Transverse colon (tissue), 4 donors: ENCODE data around the gene B3GNT8. TPM values are rescaled to one million over a fixed set of nuclear protein-coding genes. Genes with fewer than 3 reads are reported as not detected.
A peak's percentile ranks its signal among the peaks of the same experiment; 100 is the strongest.

Source experiments
- DNase-seq: peaks from one replicate; pipeline ENCODE4 v3.0.0-alpha.2; 2019
- H3K27ac ChIP-seq, 4 donors: fragments of 200-600 bp; sonication (generic); 2 replicates each; pipeline ENCODE4 v1.5.1; 2016 to 2018; ENCODE audit warnings: inconsistent platforms in 4 of 4
- H3K27me3 ChIP-seq: fragments of 200-600 bp; sonication (generic); 2 replicates; pipeline ENCODE4 v1.5.1; 2017; ENCODE audit warnings: inconsistent platforms
- H3K36me3 ChIP-seq, 4 donors: fragments of 200-600 bp; sonication (generic); 2 replicates each; pipeline ENCODE4 v1.5.1; 2017 to 2019; ENCODE audit warnings: inconsistent platforms in 4 of 4
- H3K4me1 ChIP-seq, 4 donors: fragments of 200-600 bp; sonication (generic); 2 replicates each; pipeline ENCODE4 v1.5.1; 2017 to 2020; ENCODE audit warnings: inconsistent platforms in 4 of 4
- H3K4me3 ChIP-seq, 4 donors: fragments of 200-600 bp; sonication (generic); 1 replicate in 1 of 4; 2 replicates in 3 of 4; pipeline versions ENCODE4 v1.5.1 to v1.6.1; 2017 to 2019; ENCODE audit warnings: inconsistent platforms in 4 of 4
- H3K9me3 ChIP-seq, 2 donors: fragments of 200-600 bp; sonication (generic); 2 replicates each; pipeline ENCODE4 v1.5.1; 2017 to 2019; ENCODE audit warnings: inconsistent platforms in 2 of 2
- CTCF ChIP-seq, 5 experiments: fragments of 200-600 bp in 3 of 5; fragments of 450-650 bp in 2 of 5; sonication (generic) in 3 of 5; IDR thresholded peaks; 1 replicate in 2 of 5; 2 replicates in 3 of 5; pipeline ENCODE4 v1.5.1; 2016 to 2017; ENCODE audit warnings: antibody characterized with exemption in 5 of 5, inconsistent platforms in 3 of 5, mild to moderate bottlenecking in 2 of 5, moderate library complexity in 1 of 5
- EP300 ChIP-seq: sonication (generic); formaldehyde crosslinking; IDR thresholded peaks from one replicate; pipeline ENCODE4 v1.6.1; 2017; ENCODE audit warnings: antibody characterized with exemption, low read depth
- POLR2A ChIP-seq: fragments of 450-650 bp; IDR thresholded peaks from one replicate; pipeline ENCODE4 v1.6.1; 2016; ENCODE audit warnings: antibody characterized with exemption, mild to moderate bottlenecking, moderate library complexity
- POLR2AphosphoS5 ChIP-seq, 3 donors: sonication (generic); formaldehyde crosslinking; IDR thresholded peaks; one replicate each; pipeline ENCODE4 v1.6.1; 2016; ENCODE audit warnings: antibody characterized with exemption in 3 of 3
- WGBS, 2 donors: methylation state at CpG; one replicate each; pipeline ENCODE4 v1.1.5; 2018; ENCODE audit warnings: low coverage in 1 of 2; 5-methylcytosine and 5-hydroxymethylcytosine counted together
- in situ Hi-C, 4 donors: fragments of 200-750 bp; cut with MboI; loops; one replicate each; pipeline versions ENCODE4 v1.15.0 to v1.15.1; 2017; ENCODE audit warnings: low sequenced_read_pairs in 3 of 4, low pct_ligation_motif_present in 1 of 4, low pct_unique_long_range_greater_than_20kb in 1 of 4
- intact Hi-C: fragments of 100-400 bp; cut with DNase I; formaldehyde crosslinking; loops from one replicate; pipeline ENCODE4 v1.15.1; 2023; ENCODE audit warnings: low total_unique reads
- total RNA-seq, 4 donors: library from RNA; depleted of rRNA; stranded (reverse); fragments of >200 nt; gene quantifications; one replicate each; pipeline ENCODE4 v1.1.0, GENCODE V29; 2016

The B3GNT8 gene
- total RNA-seq, 4 donors from 2014 or later, result 18.5 to 225 (median 49.1) TPM

- intact Hi-C loops, result no loop called here
- in situ Hi-C loops, result no loop called here
Measured at GRCh38 chr19:41398050-41398418, 29.1 kb downstream of the B3GNT8 start.

DNA sequence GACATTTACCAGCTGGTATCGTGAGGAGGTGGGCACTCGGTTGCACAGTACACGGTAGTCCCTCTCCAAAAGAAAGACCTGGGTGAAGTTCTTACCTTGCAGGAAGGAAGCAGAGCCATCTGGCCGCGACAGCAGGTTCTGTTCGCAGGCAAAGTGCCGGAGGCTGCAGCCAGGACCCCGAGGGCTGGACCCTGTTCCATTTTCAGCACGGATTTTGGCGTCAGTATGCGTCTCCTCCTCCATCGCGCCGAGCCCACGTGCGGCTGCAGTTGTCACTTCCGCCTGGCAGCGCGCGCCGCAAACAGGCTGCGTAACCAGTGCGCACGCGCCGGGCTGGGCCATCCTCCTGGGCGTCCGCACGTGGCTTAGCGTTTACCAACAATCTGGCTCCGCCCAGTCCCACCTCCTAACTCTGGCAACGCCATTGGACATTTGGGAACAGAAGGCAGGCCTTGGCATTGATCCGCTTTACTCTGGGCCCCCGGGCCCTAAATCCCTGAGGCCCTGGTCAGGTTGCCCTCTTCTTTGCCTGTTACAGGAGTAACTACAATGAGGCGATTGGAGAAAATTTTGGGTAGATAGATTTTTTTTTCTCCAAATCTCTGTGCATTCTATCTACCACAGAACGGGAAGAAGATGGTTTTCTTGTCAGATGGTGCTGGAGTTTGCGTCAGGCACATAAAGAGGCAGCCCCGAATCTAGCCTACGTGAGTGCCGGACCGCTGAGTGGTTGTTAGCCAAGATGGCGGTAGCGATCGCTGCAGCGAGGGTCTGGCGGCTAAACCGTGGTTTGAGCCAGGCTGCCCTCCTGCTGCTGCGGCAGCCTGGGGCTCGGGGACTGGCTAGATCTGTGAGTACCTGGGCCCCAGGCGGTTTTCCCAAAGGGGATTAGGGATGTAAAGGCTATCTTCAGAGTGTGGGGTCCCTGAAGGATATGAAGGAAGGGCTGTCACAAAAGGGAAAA, 29.8 kb downstream of the B3GNT8 start, which contains the start of the genes BCKDHA and EXOSC5:
TSS of gene BCKDHA (plus strand) at position 733 of the 964 bp plus-strand sequence. CDS start at position 743, 10 bp downstream.
TSS of gene EXOSC5 (minus strand) at position 274 of the 964 bp plus-strand sequence. CDS start at position 243, 31 bp downstream.
- peak within 1 kb of the TSS; percentile 82 to 100 (median 94) for H3K4me3 ChIP-seq
- H3K36me3 ChIP-seq, result no peaks in the 10 kb centered on the region
- no peaks in the 10 kb centered on the region for H3K27me3 ChIP-seq
- H3K4me1 ChIP-seq, result peaks cover 5 to 34% (median 21%) of the 10 kb centered on the region in 4 donors
- WGBS, 2 donors, result 0% methylated on average over 5 to 46 of the region's 50 CpGs
- TF ChIP-seq EP300 (no peak), POLR2AphosphoS5 (IDR thresholded peaks at IDR 0.05) (peak; percentile 43 to 71 (median 66)), POLR2A (peak; percentile 57), CTCF (IDR thresholded peaks at IDR 0.05) (peak in 1 of 5 experiments; percentile 24)
- no peaks in the 10 kb centered on the region for H3K9me3 ChIP-seq
- DNase-seq, result peak; percentile 99
- intact Hi-C loops, result no loop called here
- peak within 1 kb of the TSS; percentile 83 to 93 (median 90) for H3K27ac ChIP-seq
- in situ Hi-C loops, result no loop called here

More at GRCh38 chr19:41398050-41398418, 29.1 kb downstream of the B3GNT8 start:
- Histone ChIP-seq H3K9me3 (no peaks in the 10 kb centered on the region), H3K27me3 (no peaks in the 10 kb centered on the region), H3K4me3 (peak overlapping the region; percentile 82 to 100 (median 94)), H3K36me3 (no peaks in the 10 kb centered on the region), H3K4me1 (peaks cover 5 to 34% (median 21%) of the 10 kb centered on the region in 4 donors), H3K27ac (peak overlapping the region; percentile 83 to 93 (median 90))
- WGBS, 2 donors, result 1 to 2% methylated on average over 4 to 5 of the region's 5 CpGs
- no peak for TF ChIP-seq CTCF (IDR thresholded peaks at IDR 0.05)
- no peak for TF ChIP-seq POLR2AphosphoS5 (IDR thresholded peaks at IDR 0.05)
- no peak for TF ChIP-seq POLR2A
- TF ChIP-seq EP300, result no peak
- no peak for DNase-seq

GRCh38 chr19:41395355-41395754, 31.8 kb downstream of the B3GNT8 start:
- WGBS, 2 donors, result 72 to 74% methylated on average over 4 to 6 of the region's 6 CpGs
- no peak overlapping the region for H3K4me3 ChIP-seq
- no peak overlapping the region for H3K27ac ChIP-seq
- DNase-seq, result no peak
- no peaks in the 10 kb centered on the region for H3K27me3 ChIP-seq
- TF ChIP-seq POLR2A, result no peak
- no peaks in the 10 kb centered on the region for H3K9me3 ChIP-seq
- peaks cover 5 to 34% (median 21%) of the 10 kb centered on the region in 4 donors for H3K4me1 ChIP-seq
- no peaks in the 10 kb centered on the region for H3K36me3 ChIP-seq
- intact Hi-C loops, result no loop called here
- in situ Hi-C loops, result no loop called here

GRCh38 chr19:41392775-41393174, 34.4 kb downstream of the B3GNT8 start:
- Histone ChIP-seq H3K36me3 (peaks cover 0 to 4% (median 0%) of the 10 kb centered on the region in 4 donors), H3K9me3 (no peaks in the 10 kb centered on the region), H3K4me1 (peaks cover 0 to 14% (median 9%) of the 10 kb centered on the region in 4 donors), H3K27me3 (no peaks in the 10 kb centered on the region), H3K4me3 (no peak overlapping the region), H3K27ac (no peak overlapping the region)
- WGBS, 2 donors, result 83 to 91% methylated on average over 1 to 12 of the region's 12 CpGs
- TF ChIP-seq POLR2A, result no peak
- no peak for TF ChIP-seq POLR2AphosphoS5 (IDR thresholded peaks at IDR 0.05)
- no peak for TF ChIP-seq CTCF (IDR thresholded peaks at IDR 0.05)
- no peak for TF ChIP-seq EP300
- DNase-seq, result no peak
- in situ Hi-C loops (no loop called here), intact Hi-C loops (no loop called here)
